ENCODE results near the gene NLN. TPM values are rescaled to one million over a fixed set of nuclear protein-coding genes. Genes with fewer than 3 reads are reported as not detected.

The NLN gene
- total RNA-seq, 1 donor from 2014 or later: 94.3 TPM

DNA sequence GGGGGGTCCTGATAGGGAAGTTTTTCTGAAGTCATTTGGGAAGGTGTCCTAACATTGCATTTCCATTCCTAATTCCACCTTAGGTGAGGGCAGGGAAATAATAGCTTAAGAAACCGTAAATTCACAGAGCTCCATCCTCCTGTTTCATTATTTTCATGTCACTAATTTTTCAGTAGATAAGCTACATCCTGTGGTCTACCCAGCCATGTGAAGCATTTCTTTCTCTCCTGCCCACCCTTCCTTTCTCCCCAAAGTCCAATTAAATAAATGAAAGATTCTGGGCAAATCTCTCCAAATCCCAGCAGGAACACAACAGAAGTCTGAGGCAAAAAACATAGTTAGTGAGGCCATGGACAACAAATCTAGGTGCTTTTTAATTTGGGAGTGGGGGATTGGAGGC is 109.3 kb downstream of the NLN start:
- Mint-ChIP-seq H3K27ac (peak overlapping the region; percentile 25), H3K27me3 (ENCODE audit: insufficient read depth, low read depth) (no peaks in the 10 kb centered on the region), H3K36me3 (peaks cover 2% of the 10 kb centered on the region), H3K4me3 (no peak overlapping the region), H3K9me3 (no peaks in the 10 kb centered on the region), H3K4me1 (peaks cover 20% of the 10 kb centered on the region)
- H3K79me2 ChIP-seq (ENCODE audit: low read depth): no peaks in the 10 kb centered on the region
- no peak overlapping the region for H3K9ac ChIP-seq
- peak overlapping the region; percentile 2 for H3K4me3 ChIP-seq
- H3K27ac ChIP-seq: peak overlapping the region; percentile 90
- H3K27me3 ChIP-seq: no peaks in the 10 kb centered on the region
- H3K36me3 ChIP-seq: no peaks in the 10 kb centered on the region
- peak overlapping the region; percentile 67 for H3K4me2 ChIP-seq
- TF ChIP-seq, protein P1, sequence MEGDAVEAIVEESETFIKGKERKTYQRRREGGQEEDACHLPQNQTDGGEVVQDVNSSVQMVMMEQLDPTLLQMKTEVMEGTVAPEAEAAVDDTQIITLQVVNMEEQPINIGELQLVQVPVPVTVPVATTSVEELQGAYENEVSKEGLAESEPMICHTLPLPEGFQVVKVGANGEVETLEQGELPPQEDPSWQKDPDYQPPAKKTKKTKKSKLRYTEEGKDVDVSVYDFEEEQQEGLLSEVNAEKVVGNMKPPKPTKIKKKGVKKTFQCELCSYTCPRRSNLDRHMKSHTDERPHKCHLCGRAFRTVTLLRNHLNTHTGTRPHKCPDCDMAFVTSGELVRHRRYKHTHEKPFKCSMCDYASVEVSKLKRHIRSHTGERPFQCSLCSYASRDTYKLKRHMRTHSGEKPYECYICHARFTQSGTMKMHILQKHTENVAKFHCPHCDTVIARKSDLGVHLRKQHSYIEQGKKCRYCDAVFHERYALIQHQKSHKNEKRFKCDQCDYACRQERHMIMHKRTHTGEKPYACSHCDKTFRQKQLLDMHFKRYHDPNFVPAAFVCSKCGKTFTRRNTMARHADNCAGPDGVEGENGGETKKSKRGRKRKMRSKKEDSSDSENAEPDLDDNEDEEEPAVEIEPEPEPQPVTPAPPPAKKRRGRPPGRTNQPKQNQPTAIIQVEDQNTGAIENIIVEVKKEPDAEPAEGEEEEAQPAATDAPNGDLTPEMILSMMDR (IDR thresholded peaks at IDR 0.05): no peak
- TF ChIP-seq EZH2phosphoT487 (IDR thresholded peaks at IDR 0.05): no peak
- no peak for TF ChIP-seq EZH2 (IDR thresholded peaks at IDR 0.05)
- peaks cover 21% of the 10 kb centered on the region for H3F3A ChIP-seq (ENCODE audit: low read depth)
- H2AFZ ChIP-seq (replicated peaks): no peak overlapping the region
- no peaks in the 10 kb centered on the region for H4K20me1 ChIP-seq (ENCODE audit: low read depth)
- no peaks in the 10 kb centered on the region for H3K9me3 ChIP-seq (ENCODE audit: low read depth)
- no peak for DNase-seq (ENCODE audit: low spot score)
- H3K4me1 ChIP-seq: peaks cover 38% of the 10 kb centered on the region

DNA sequence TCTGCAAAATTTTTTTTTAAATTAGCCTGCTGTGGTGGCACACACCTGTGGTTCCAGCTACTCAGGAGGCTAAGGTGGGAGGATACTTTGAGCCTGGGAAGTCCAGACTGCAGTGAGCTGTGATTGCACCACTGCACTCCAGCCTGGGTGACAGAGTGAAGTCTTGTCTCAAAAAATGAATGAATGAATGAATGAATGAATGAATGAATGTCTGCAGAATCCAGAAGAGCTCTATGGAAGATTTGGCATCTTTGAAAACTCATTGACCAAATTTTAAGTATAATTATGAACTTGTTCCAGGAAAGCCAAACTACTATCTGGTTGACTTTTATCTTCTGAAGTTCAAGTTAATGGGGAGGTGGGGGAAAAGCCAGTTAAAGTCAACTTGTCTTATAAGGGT is 110.1 kb downstream of the NLN start:
- Histone ChIP-seq H3K4me2 (no peak overlapping the region), H3K27me3 (no peaks in the 10 kb centered on the region), H3K9me3 (ENCODE audit: low read depth) (no peaks in the 10 kb centered on the region), H3K27ac (no peak overlapping the region), H2AFZ (replicated peaks) (no peak overlapping the region), H3K4me1 (peaks cover 38% of the 10 kb centered on the region), H3K36me3 (no peaks in the 10 kb centered on the region), H3F3A (ENCODE audit: low read depth) (peaks cover 21% of the 10 kb centered on the region), H3K4me3 (no peak overlapping the region), H4K20me1 (ENCODE audit: low read depth) (no peaks in the 10 kb centered on the region), H3K9ac (no peak overlapping the region), H3K79me2 (ENCODE audit: low read depth) (no peaks in the 10 kb centered on the region)
- no peaks in the 10 kb centered on the region for H3K27me3 Mint-ChIP-seq (ENCODE audit: insufficient read depth, low read depth)
- H3K27ac Mint-ChIP-seq: no peak overlapping the region
- H3K9me3 Mint-ChIP-seq: no peaks in the 10 kb centered on the region
- H3K4me3 Mint-ChIP-seq: no peak overlapping the region
- H3K36me3 Mint-ChIP-seq: no peaks in the 10 kb centered on the region
- TF ChIP-seq, protein P1 (IDR thresholded peaks at IDR 0.05): no peak
- TF ChIP-seq EZH2phosphoT487 (IDR thresholded peaks at IDR 0.05) (no peak), EZH2 (IDR thresholded peaks at IDR 0.05) (no peak)
- no peak for DNase-seq (ENCODE audit: low spot score)
- H3K4me1 Mint-ChIP-seq: peaks cover 20% of the 10 kb centered on the region

DNA sequence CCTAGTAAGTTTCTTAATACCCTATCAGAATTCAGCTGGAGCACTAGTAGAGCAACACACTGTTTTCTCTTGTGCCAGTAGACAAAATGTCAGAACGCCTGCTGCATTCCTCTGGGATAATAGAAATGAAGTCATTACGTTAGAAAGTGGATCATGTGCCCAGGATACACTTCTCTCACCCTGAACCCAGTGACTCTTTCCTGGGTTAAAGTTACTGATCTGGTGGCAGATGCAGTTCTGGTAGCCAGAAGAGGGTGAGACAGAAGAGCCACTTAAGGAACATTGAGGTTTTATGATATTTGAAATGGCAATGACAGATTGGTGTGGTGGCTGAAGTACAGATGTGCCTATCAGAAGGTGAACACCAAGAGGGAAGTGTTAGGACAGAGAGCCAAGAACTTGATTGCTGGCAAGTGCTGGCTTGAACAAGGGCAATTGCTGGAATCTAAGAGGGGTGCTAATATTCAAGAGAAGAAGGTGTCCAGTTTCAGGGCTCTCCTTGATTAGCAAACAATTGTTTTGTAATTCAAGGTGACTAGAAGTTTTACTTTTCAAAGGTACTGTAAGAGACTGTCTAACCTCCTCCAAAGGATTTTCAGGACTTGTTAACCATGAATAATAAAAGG is 110.7 kb downstream of the NLN start:
- DNase-seq (ENCODE audit: low spot score): no peak
- H3K9ac ChIP-seq: no peak overlapping the region
- H3K27ac ChIP-seq: no peak overlapping the region
- Mint-ChIP-seq H3K36me3 (no peaks in the 10 kb centered on the region), H3K4me1 (peaks cover 20% of the 10 kb centered on the region), H3K27ac (no peak overlapping the region), H3K4me3 (no peak overlapping the region), H3K27me3 (ENCODE audit: insufficient read depth, low read depth) (no peaks in the 10 kb centered on the region), H3K9me3 (no peaks in the 10 kb centered on the region)
- no peaks in the 10 kb centered on the region for H4K20me1 ChIP-seq (ENCODE audit: low read depth)
- H3K27me3 ChIP-seq: no peaks in the 10 kb centered on the region
- H3K79me2 ChIP-seq (ENCODE audit: low read depth): no peaks in the 10 kb centered on the region
- H3F3A ChIP-seq (ENCODE audit: low read depth): peaks cover 21% of the 10 kb centered on the region
- H2AFZ ChIP-seq (replicated peaks): no peak overlapping the region
- H3K9me3 ChIP-seq (ENCODE audit: low read depth): no peaks in the 10 kb centered on the region
- peaks cover 38% of the 10 kb centered on the region for H3K4me1 ChIP-seq
- H3K4me2 ChIP-seq: no peak overlapping the region
- no peak for TF ChIP-seq EZH2 (IDR thresholded peaks at IDR 0.05)
- TF ChIP-seq, protein P1 (IDR thresholded peaks at IDR 0.05): no peak
- no peak for TF ChIP-seq EZH2phosphoT487 (IDR thresholded peaks at IDR 0.05)
- no peaks in the 10 kb centered on the region for H3K36me3 ChIP-seq
- no peak overlapping the region for H3K4me3 ChIP-seq

All from neural progenitor cell (in vitro differentiated cells).